ENCODE measurements around the gene PTCD2. TPM values are rescaled to one million over a fixed set of nuclear protein-coding genes. Genes with fewer than 3 reads are reported as not detected.

The PTCD2 gene
- total and polyA plus RNA-seq, 2 donors (not counting 3 experiments of a cell fraction or from before 2014, with no cell fraction given): 4.3 to 6.7 TPM

GRCh38 chr5:72282878-72283277, 37.3 kb upstream of the PTCD2 start:
- DNase-seq (ENCODE audit: low read depth, low spot score) (peak; percentile 68), FAIRE-seq (no peak)
- Histone ChIP-seq H3K9ac (replicated peaks; ENCODE audit: extremely low read depth, insufficient read depth, low read length) (no peak overlapping the region), H3K27me3 (ENCODE audit: control insufficient read depth in 2 of 2, insufficient read depth in 2 of 2, low read length in 2 of 2) (no peaks in the 10 kb centered on the region), H3K9me3 (replicated peaks; ENCODE audit: control insufficient read depth, insufficient read depth, low read length) (no peaks in the 10 kb centered on the region), H3K4me1 (ENCODE audit: control insufficient read depth, extremely low read depth, insufficient read depth, low read length) (peaks cover 18% of the 10 kb centered on the region), H3K27ac (ENCODE audit: insufficient read depth, low read depth, low read length) (no peak overlapping the region), H2AFZ (ENCODE audit: low read depth, low read length) (no peak overlapping the region), H4K20me1 (replicated peaks; ENCODE audit: control insufficient read depth, extremely low read depth, insufficient read depth, low read length) (no peaks in the 10 kb centered on the region), H3K4me3 (replicated peaks in 1 of 3; ENCODE audit: insufficient read depth in 1 of 3, low read depth in 1 of 3, low read length in 3 of 3) (no peak overlapping the region), H3K79me2 (ENCODE audit: control insufficient read depth, insufficient read depth, low read length) (no peaks in the 10 kb centered on the region), H3K9me1 (replicated peaks; ENCODE audit: control insufficient read depth, extremely low read depth, insufficient read depth, low read length) (no peaks in the 10 kb centered on the region), H3K36me3 (ENCODE audit: control insufficient read depth in 2 of 2, extremely low read depth in 1 of 2, insufficient read depth in 2 of 2, low read length in 2 of 2) (no peaks in the 10 kb centered on the region), H3K4me2 (ENCODE audit: insufficient read depth, low read length) (peak overlapping the region; percentile 12)
- dilution Hi-C loops (cut with MboI; ENCODE audit: extremely low pct_ligation_motif_present, low sequenced_read_pairs) (no loop called here), intact Hi-C loops (cut with micrococcal nuclease) (no loop called here)
- BruUV-seq (replicated peaks): no TSS peak
- ChIA-PET CTCF (interaction anchor here (0.9 to 4.1 kb wide), 14 partner anchors 10 to 535 kb away, joined by 3 to 22 read pairs (median 4); no protein-coding TSS in a partner anchor), POLR2A (no interaction called here)
- TF ChIP-seq GATA2 (IDR thresholded peaks at IDR 0.05; ENCODE audit: insufficient read depth, insufficient read length, low read depth, low read length) (peak; percentile 8), POLR2A (IDR thresholded peaks at IDR 0.05; ENCODE audit: low read depth, low read length) (no peak)

- Histone ChIP-seq H3K4me2 (ENCODE audit: insufficient read depth, low read length) (no peak overlapping the region), H3K36me3 (ENCODE audit: control insufficient read depth in 2 of 2, extremely low read depth in 1 of 2, insufficient read depth in 2 of 2, low read length in 2 of 2) (no peaks in the 10 kb centered on the region), H3K4me1 (ENCODE audit: control insufficient read depth, extremely low read depth, insufficient read depth, low read length) (peaks cover 18% of the 10 kb centered on the region), H3K4me3 (replicated peaks in 1 of 3; ENCODE audit: insufficient read depth in 1 of 3, low read depth in 1 of 3, low read length in 3 of 3) (no peak overlapping the region), H3K27ac (ENCODE audit: insufficient read depth, low read depth, low read length) (no peak overlapping the region), H3K27me3 (ENCODE audit: control insufficient read depth in 2 of 2, insufficient read depth in 2 of 2, low read length in 2 of 2) (no peaks in the 10 kb centered on the region), H3K79me2 (ENCODE audit: control insufficient read depth, insufficient read depth, low read length) (no peaks in the 10 kb centered on the region), H3K9me1 (replicated peaks; ENCODE audit: control insufficient read depth, extremely low read depth, insufficient read depth, low read length) (no peaks in the 10 kb centered on the region), H3K9me3 (replicated peaks; ENCODE audit: control insufficient read depth, insufficient read depth, low read length) (no peaks in the 10 kb centered on the region), H4K20me1 (replicated peaks; ENCODE audit: control insufficient read depth, extremely low read depth, insufficient read depth, low read length) (no peaks in the 10 kb centered on the region), H3K9ac (replicated peaks; ENCODE audit: extremely low read depth, insufficient read depth, low read length) (no peak overlapping the region), H2AFZ (ENCODE audit: low read depth, low read length) (no peak overlapping the region)
- FAIRE-seq: no peak
- no TSS peak for BruUV-seq (replicated peaks)
- no peak for TF ChIP-seq MAX (IDR thresholded peaks at IDR 0.05; ENCODE audit: insufficient read depth, insufficient read length)
- no peak for TF ChIP-seq FOS (IDR thresholded peaks at IDR 0.05; ENCODE audit: borderline replicate concordance, insufficient read depth, low read length)
- TF ChIP-seq, protein P1, sequence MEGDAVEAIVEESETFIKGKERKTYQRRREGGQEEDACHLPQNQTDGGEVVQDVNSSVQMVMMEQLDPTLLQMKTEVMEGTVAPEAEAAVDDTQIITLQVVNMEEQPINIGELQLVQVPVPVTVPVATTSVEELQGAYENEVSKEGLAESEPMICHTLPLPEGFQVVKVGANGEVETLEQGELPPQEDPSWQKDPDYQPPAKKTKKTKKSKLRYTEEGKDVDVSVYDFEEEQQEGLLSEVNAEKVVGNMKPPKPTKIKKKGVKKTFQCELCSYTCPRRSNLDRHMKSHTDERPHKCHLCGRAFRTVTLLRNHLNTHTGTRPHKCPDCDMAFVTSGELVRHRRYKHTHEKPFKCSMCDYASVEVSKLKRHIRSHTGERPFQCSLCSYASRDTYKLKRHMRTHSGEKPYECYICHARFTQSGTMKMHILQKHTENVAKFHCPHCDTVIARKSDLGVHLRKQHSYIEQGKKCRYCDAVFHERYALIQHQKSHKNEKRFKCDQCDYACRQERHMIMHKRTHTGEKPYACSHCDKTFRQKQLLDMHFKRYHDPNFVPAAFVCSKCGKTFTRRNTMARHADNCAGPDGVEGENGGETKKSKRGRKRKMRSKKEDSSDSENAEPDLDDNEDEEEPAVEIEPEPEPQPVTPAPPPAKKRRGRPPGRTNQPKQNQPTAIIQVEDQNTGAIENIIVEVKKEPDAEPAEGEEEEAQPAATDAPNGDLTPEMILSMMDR (IDR thresholded peaks at IDR 0.05; ENCODE audit: extremely low read depth in 1 of 2, insufficient read depth in 1 of 2, low read depth in 1 of 2, low read length in 2 of 2): no peak
- no peak for TF ChIP-seq POLR2AphosphoS5 (IDR thresholded peaks at IDR 0.05; ENCODE audit: insufficient read depth, low read depth, low read length)
- no peak for TF ChIP-seq MYC (IDR thresholded peaks at IDR 0.05; ENCODE audit: low read depth, low read length)
- TF ChIP-seq POLR2A (IDR thresholded peaks at IDR 0.05; ENCODE audit: low read depth, low read length): no peak
- TF ChIP-seq EZH2 (IDR thresholded peaks at IDR 0.05; ENCODE audit: borderline replicate concordance, low read depth, low read length, severe bottlenecking): no peak
- CTCF ChIA-PET: interaction anchor here (1.3 to 4.1 kb wide), 10 partner anchors 10 to 500 kb away, joined by 4 to 22 read pairs (median 6); no protein-coding TSS in a partner anchor
- POLR2A ChIA-PET: no interaction called here
- dilution Hi-C loops (cut with MboI; ENCODE audit: extremely low pct_ligation_motif_present, low sequenced_read_pairs) (no loop called here), intact Hi-C loops (cut with micrococcal nuclease) (no loop called here)
- peak; percentile 77 for DNase-seq (ENCODE audit: low read depth, low spot score)
Measured at GRCh38 chr5:72283358-72283757, 36.8 kb upstream of the PTCD2 start.
